Gastroesophageal sphincter (tissue), 3 donors: ENCODE data around the gene CCDC74B.

Experiments used
- POLR2A ChIP-seq, 2 donors: fragments of 450-650 bp; IDR thresholded peaks; one replicate each; pipeline ENCODE4 v1.6.1; 2017; ENCODE audit warnings: antibody characterized with exemption in 2 of 2, mild to moderate bottlenecking in 2 of 2, moderate library complexity in 1 of 2
- TF ChIP-seq, protein P1 (sequence below), 4 experiments: fragments of 200-600 bp in 2 of 4; fragments of 450-650 bp in 2 of 4; sonication (generic) in 1 of 4; IDR thresholded peaks; one replicate each; pipeline ENCODE4 v1.5.1; 2017 to 2019; ENCODE audit warnings: antibody characterized with exemption in 4 of 4, mild to moderate bottlenecking in 2 of 4, moderate library complexity in 2 of 4

DNA sequence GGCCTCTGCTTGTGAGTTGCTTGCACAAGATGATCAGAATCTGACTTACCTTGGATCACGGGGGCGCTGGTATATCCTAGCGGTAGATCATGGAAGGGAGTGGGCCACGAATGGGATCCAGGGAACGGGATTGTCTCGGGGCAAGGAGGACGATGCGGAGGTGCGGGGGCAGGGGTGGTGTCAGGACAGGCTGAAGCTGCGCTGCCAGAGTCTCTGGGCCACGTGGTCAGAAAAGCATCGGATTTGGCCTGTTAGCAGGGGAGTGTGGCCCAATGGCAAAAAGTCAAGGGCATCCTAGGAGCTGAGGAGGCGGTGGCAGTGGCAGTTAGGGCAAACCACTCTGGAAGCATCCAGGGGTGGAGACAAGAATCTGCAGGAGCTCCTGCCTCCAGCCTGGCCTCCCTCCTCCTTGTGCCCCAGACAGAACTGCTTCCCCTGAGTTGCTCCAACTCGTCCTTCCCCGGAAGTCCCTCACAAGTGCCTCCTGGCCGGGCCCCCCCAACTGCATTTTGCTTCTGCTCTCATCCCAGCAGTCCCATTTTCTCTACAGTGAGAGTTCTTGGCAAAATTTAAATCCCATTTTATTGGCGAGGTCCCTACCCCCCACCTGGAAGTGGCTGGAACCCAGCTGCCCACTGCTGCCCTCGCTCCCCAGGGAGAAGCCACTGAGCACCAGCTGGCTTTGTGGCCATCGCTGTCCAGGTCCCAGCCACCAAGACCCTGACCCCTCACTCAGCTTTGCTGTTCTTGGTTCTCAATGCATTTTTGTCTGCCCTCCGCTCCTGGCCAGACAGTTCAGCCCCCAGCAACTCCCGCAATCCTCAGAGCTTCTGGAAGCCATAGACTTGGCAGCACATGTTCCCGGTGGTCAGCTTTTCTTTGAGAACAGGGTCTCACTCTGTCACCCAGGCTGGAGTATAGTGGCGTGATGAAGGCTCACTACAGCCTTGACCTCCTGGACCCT lies 5.6 kb upstream of the CCDC74B start:
- no peak for TF ChIP-seq POLR2A (IDR thresholded peaks at IDR 0.05)
- TF ChIP-seq, protein P1, sequence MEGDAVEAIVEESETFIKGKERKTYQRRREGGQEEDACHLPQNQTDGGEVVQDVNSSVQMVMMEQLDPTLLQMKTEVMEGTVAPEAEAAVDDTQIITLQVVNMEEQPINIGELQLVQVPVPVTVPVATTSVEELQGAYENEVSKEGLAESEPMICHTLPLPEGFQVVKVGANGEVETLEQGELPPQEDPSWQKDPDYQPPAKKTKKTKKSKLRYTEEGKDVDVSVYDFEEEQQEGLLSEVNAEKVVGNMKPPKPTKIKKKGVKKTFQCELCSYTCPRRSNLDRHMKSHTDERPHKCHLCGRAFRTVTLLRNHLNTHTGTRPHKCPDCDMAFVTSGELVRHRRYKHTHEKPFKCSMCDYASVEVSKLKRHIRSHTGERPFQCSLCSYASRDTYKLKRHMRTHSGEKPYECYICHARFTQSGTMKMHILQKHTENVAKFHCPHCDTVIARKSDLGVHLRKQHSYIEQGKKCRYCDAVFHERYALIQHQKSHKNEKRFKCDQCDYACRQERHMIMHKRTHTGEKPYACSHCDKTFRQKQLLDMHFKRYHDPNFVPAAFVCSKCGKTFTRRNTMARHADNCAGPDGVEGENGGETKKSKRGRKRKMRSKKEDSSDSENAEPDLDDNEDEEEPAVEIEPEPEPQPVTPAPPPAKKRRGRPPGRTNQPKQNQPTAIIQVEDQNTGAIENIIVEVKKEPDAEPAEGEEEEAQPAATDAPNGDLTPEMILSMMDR (IDR thresholded peaks at IDR 0.05), result no peak
